OCI-LY7 (cell line): ENCODE measurements around the gene HLA-DPA1. TPM values are rescaled to one million over a fixed set of nuclear protein-coding genes. Genes with fewer than 3 reads are reported as not detected.

Experiments used
- BruUV-seq: library from RNA; stranded (reverse); fragments of 400-500 nt; replicated peaks from 2 replicates; lab custom pipeline; 2021; lab: Mats Ljungman, UMichigan
- CTCF ChIA-PET: fragments of 300-600 bp; sonication (Branson Sonifier 250); formaldehyde crosslinking; loops from one replicate; lab custom pipeline; 2022; ENCODE audit warnings: antibody characterized with exemption; ENCODE audit not compliant: unreplicated experiment; lab: Charles Lee
- POLR2A ChIA-PET: fragments of 300-600 bp; sonication (Branson Sonifier 250); formaldehyde crosslinking; loops from one replicate; lab custom pipeline; 2022; ENCODE audit warnings: antibody characterized with exemption; lab: Charles Lee
- DNase-seq: peaks from one replicate; pipeline ENCODE4 v3.0.0-alpha.2; 2015; ENCODE audit warnings: low spot score
- H2AFZ ChIP-seq: fragments of 200-600 bp; sonication (generic), shearing (Covaris generic); 2 replicates; pipeline ENCODE4 v1.6.1; 2014; ENCODE audit warnings: mild to moderate bottlenecking, antibody characterized with exemption, low read length, moderate library complexity
- H3K27ac ChIP-seq: fragments of 200-600 bp; sonication (generic); 2 replicates; pipeline ENCODE4 v1.5.1; 2014; ENCODE audit warnings: mixed run types, low read depth, mild to moderate bottlenecking, moderate library complexity, low read length, inconsistent platforms; ENCODE audit not compliant: poor library complexity, severe bottlenecking
- H3K36me3 ChIP-seq: fragments of 200-600 bp; sonication (generic); 2 replicates; pipeline ENCODE4 v1.6.1; 2014; ENCODE audit warnings: mild to moderate bottlenecking, antibody characterized with exemption, low read length, moderate library complexity, mixed read lengths; ENCODE audit not compliant: insufficient read depth
- H3K4me1 ChIP-seq: fragments of 200-600 bp; sonication (generic); 2 replicates; pipeline ENCODE4 v1.5.1; 2014; ENCODE audit warnings: mild to moderate bottlenecking, low read length; ENCODE audit not compliant: insufficient read depth, poor library complexity, severe bottlenecking
- H3K4me2 ChIP-seq: fragments of 200-600 bp; sonication (generic); 2 replicates; pipeline ENCODE4 v1.6.1; 2014; ENCODE audit warnings: mild to moderate bottlenecking, low read length
- H3K4me3 ChIP-seq: fragments of 200-600 bp; sonication (generic); 2 replicates; pipeline ENCODE4 v1.5.1; 2014; ENCODE audit warnings: mild to moderate bottlenecking, low read depth, low read length; ENCODE audit not compliant: poor library complexity, severe bottlenecking
- H3K79me2 ChIP-seq: fragments of 200-600 bp; sonication (generic); 2 replicates; pipeline ENCODE4 v1.6.1; 2016; ENCODE audit warnings: low read depth, mild to moderate bottlenecking, low read length, moderate library complexity, mixed read lengths; ENCODE audit not compliant: insufficient read depth
- H3K9me2 ChIP-seq: fragments of 200-600 bp; sonication (generic); 2 replicates; pipeline ENCODE4 v1.6.1; 2016; ENCODE audit warnings: mild to moderate bottlenecking, low read length, mixed read lengths; ENCODE audit not compliant: insufficient read depth
- H3K9me3 ChIP-seq: fragments of 200-600 bp; sonication (generic); 2 replicates; pipeline ENCODE4 v1.6.1; 2014; ENCODE audit warnings: mild to moderate bottlenecking, mixed run types, low read length, mixed read lengths
- H4K20me1 ChIP-seq: fragments of 200-600 bp; sonication (generic); 2 replicates; pipeline ENCODE4 v1.6.1; 2014; ENCODE audit warnings: mild to moderate bottlenecking, antibody characterized with exemption, low read length, moderate library complexity, mixed read lengths; ENCODE audit not compliant: insufficient read depth
- EZH2phosphoT487 ChIP-seq: fragments of 200-600 bp; sonication (generic); IDR thresholded peaks from 2 replicates; pipeline ENCODE4 v1.6.1; 2018; ENCODE audit warnings: low read depth, borderline replicate concordance, mild to moderate bottlenecking, mixed run types, antibody characterized with exemption, low read length, moderate library complexity, mixed read lengths
- intact Hi-C: fragments of 100-400 bp; cut with micrococcal nuclease; formaldehyde crosslinking; loops from one replicate; pipeline ENCODE4 v1.10.0; 2022; ENCODE audit not compliant: unreplicated experiment
- total RNA-seq, 2 experiments: library from RNA; depleted of rRNA in 1 of 2; stranded (reverse); fragments of >200 nt in 1 of 2; shearing (Covaris generic) in 1 of 2; gene quantifications; 2 replicates each; pipeline ENCODE4 v1.2.3, GENCODE V29; 2014 to 2022
- TF ChIP-seq, protein P1 (sequence below): fragments of 200-600 bp; sonication (generic); conservative IDR thresholded peaks from 2 replicates; pipeline ENCODE4 v1.5.1; 2014; ENCODE audit warnings: mild to moderate bottlenecking, antibody characterized with exemption, low read length, moderate library complexity, mixed read lengths

HLA-DPA1 gene
- total RNA-seq, 2 experiments from 2014 or later: 253 to 388 TPM

GRCh38 chr6:33077908-33078307, 4.5 kb upstream of the HLA-DPA1 start:
- POLR2A ChIA-PET: interaction anchor here (0.5 to 1.0 kb wide), 2 partner anchors 68 to 109 kb away, joined by 3 read pairs; partner anchors contain the start of gene BRD2
- H3K4me3 ChIP-seq: peak overlapping the region; percentile 45
- no TSS peak for BruUV-seq
- TF ChIP-seq, protein P1, sequence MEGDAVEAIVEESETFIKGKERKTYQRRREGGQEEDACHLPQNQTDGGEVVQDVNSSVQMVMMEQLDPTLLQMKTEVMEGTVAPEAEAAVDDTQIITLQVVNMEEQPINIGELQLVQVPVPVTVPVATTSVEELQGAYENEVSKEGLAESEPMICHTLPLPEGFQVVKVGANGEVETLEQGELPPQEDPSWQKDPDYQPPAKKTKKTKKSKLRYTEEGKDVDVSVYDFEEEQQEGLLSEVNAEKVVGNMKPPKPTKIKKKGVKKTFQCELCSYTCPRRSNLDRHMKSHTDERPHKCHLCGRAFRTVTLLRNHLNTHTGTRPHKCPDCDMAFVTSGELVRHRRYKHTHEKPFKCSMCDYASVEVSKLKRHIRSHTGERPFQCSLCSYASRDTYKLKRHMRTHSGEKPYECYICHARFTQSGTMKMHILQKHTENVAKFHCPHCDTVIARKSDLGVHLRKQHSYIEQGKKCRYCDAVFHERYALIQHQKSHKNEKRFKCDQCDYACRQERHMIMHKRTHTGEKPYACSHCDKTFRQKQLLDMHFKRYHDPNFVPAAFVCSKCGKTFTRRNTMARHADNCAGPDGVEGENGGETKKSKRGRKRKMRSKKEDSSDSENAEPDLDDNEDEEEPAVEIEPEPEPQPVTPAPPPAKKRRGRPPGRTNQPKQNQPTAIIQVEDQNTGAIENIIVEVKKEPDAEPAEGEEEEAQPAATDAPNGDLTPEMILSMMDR: no peak
- TF ChIP-seq EZH2phosphoT487: no peak
- no peaks in the 10 kb centered on the region for H3K9me2 ChIP-seq
- DNase-seq: no peak
- H3K36me3 ChIP-seq: peaks cover 32% of the 10 kb centered on the region; the same call in 1 of the 2 replicates
- H3K9me3 ChIP-seq: no peaks in the 10 kb centered on the region
- H3K4me1 ChIP-seq: peaks cover 37% of the 10 kb centered on the region
- no peak overlapping the region for H2AFZ ChIP-seq
- intact Hi-C loops: no loop called here
- CTCF ChIA-PET: no interaction called here
- H3K79me2 ChIP-seq: peaks cover 47% of the 10 kb centered on the region
- H4K20me1 ChIP-seq: no peaks in the 10 kb centered on the region
- no peak overlapping the region for H3K27ac ChIP-seq
- H3K4me2 ChIP-seq: peak overlapping the region; percentile 59

GRCh38 chr6:33076406-33076934, 3.0 kb upstream of the HLA-DPA1 start:
- POLR2A ChIA-PET: interaction anchor here (0.7 to 5.4 kb wide), 6 partner anchors 24 to 64 kb away, joined by 3 to 75 read pairs (median 4); no protein-coding TSS in a partner anchor
- Histone ChIP-seq H3K9me3 (no peaks in the 10 kb centered on the region), H3K4me3 (peak overlapping the region; percentile 80), H3K4me1 (peaks cover 37% of the 10 kb centered on the region), H3K27ac (peak overlapping the region; percentile 88), H3K4me2 (peak overlapping the region; percentile 84), H4K20me1 (peaks cover 6% of the 10 kb centered on the region; the same call in 1 of the 2 replicates), H2AFZ (peak overlapping the region; percentile 81; the same call in 1 of the 2 replicates), H3K9me2 (no peaks in the 10 kb centered on the region), H3K36me3 (peaks cover 29% of the 10 kb centered on the region; the same call in 1 of the 2 replicates), H3K79me2 (peaks cover 61% of the 10 kb centered on the region)
- DNase-seq: no peak
- TF ChIP-seq, protein P1: 0 out of 2 replicates have a peak, but pooled peaks have one; percentile 23
- TF ChIP-seq EZH2phosphoT487: no peak
- no TSS peak for BruUV-seq
- intact Hi-C loops: no loop called here
- CTCF ChIA-PET: no interaction called here
